K562 (cell line): ENCODE data around the gene DNASE1L1. TPM values are rescaled to one million over a fixed set of nuclear protein-coding genes. Genes with fewer than 3 reads are reported as not detected.

Experiments used
- LCOR ChIP-seq: sonication (generic); formaldehyde crosslinking; IDR thresholded peaks from 2 replicates; pipeline ENCODE4 v1.8.0; 2022; ENCODE audit warnings: mild to moderate bottlenecking, missing genetic modification reagents
- NFIC ChIP-seq: fragments of 450-650 bp; IDR thresholded peaks from 2 replicates; pipeline ENCODE4 v1.6.1; 2017; ENCODE audit warnings: mild to moderate bottlenecking, inconsistent platforms
- RBM15 ChIP-seq: fragments of 200-400 bp; formaldehyde crosslinking; IDR thresholded peaks from 2 replicates; pipeline ENCODE4 v1.6.1; 2018; ENCODE audit warnings: mild to moderate bottlenecking, low read length, moderate library complexity; ENCODE audit not compliant: insufficient read depth
- SAP30 ChIP-seq: fragments of 200-600 bp; sonication (generic); IDR thresholded peaks from 2 replicates; pipeline ENCODE4 v1.6.1; 2012; ENCODE audit warnings: borderline replicate concordance, low read depth, mild to moderate bottlenecking, moderate library complexity, low read length, control low read depth, inconsistent platforms; ENCODE audit not compliant: insufficient read depth, poor library complexity, severe bottlenecking
- TEAD4 ChIP-seq, 2 experiments: sonication (generic) in 1 of 2; formaldehyde crosslinking in 1 of 2; IDR thresholded peaks; 2 replicates each; pipeline versions ENCODE4 v1.6.1 to v1.8.0; 2012 to 2022; ENCODE audit warnings: borderline replicate concordance in 1 of 2, inconsistent platforms in 1 of 2, low read length in 1 of 2, mild to moderate bottlenecking in 1 of 2, missing genetic modification reagents in 1 of 2
- polyA plus RNA-seq, 8 experiments: library from polyadenylated mRNA; depleted of rRNA in 4 of 8; stranded (reverse) in 5 of 8; unstranded in 3 of 8; fragments of >200 nt; fragmentation: Nextera tagmentation in 2 of 8; fragmentation: Illumina TruSeq in 1 of 8; extraction: Ambion mirVana in 2 of 8; extraction: Trizol in 1 of 8; gene quantifications; 2 replicates each; pipeline versions ENCODE4 v1.2.1 to v1.2.3, GENCODE V29; 2011 to 2014; ENCODE audit warnings: inconsistent platforms in 1 of 8, missing spikeins in 1 of 8
- total RNA-seq, 7 experiments: library from RNA; depleted of rRNA in 6 of 7; stranded (reverse); fragments of >200 nt in 6 of 7; fragmentation: Illumina TruSeq in 2 of 7; extraction: Trizol in 2 of 7; gene quantifications; 2 replicates each; pipeline versions ENCODE4 v1.2.1 to v1.2.3, GENCODE V29; 2011 to 2021; ENCODE audit warnings: low replicate concordance in 1 of 7
- TF ChIP-seq, protein P1 (sequence below): fragments of 450-650 bp; formaldehyde crosslinking; IDR thresholded peaks from 2 replicates; pipeline ENCODE4 v1.4.0; 2020; ENCODE audit warnings: mild to moderate bottlenecking, moderate library complexity
- TF ChIP-seq, protein P2 (sequence below): fragments of 200-800 bp; sonication (Bioruptor generic); IDR thresholded peaks from 2 replicates; pipeline ENCODE4 v1.6.1; 2017; ENCODE audit warnings: missing genetic modification characterization, missing compliant biosample characterization
- TF ChIP-seq, protein P3 (sequence below): fragments of 250-450 bp; sonication (Bioruptor Pico); IDR thresholded peaks from 2 replicates; pipeline ENCODE4 v1.4.0; 2020

The DNASE1L1 gene
- total and polyA plus RNA-seq, 9 of the 15 experiments (the other 6 are each of a cell fraction or from before 2014, with no cell fraction given), result 0.73 to 12.6 (median 7.9) TPM

DNA sequence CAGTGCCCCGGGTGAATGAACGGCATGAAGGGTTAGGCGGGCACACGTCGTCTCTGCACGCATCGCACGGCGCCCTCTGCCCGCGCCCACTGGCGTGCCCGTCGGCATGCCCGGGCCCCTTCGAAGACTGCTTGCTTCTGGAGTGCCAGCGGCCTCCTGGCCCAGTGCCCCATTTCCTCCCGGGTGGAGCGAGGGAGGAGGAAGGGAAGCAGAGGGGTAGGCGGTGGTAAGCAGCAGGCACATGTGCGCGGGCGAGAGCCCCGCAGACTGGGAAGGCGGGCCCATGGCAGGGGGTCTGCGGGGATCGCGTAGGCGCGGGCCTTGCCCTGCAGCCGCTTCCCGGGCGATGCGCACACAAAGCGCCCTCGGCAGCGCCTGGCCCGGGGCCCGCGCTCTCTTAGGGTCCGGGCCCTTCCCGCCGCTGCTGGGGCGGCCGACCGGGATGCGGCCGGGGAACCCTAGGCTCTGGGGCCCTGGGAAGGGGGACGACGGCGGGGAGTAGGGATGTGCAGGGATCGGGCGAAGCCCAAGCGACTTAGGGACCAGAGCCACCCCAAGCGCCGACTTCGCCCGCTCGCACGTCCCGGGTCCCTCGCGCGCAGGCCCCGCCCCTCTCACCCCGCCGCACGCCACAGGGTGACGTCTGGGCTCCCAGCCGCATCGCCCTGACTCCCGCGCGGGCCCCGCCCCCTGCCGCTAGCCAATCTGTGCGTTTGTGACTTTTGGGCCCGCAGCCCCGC is 30.8 kb downstream of the DNASE1L1 start (continued):
- TF ChIP-seq LCOR (CRISPR knock-in tag), result peak; percentile 85
- TF ChIP-seq, protein P1, sequence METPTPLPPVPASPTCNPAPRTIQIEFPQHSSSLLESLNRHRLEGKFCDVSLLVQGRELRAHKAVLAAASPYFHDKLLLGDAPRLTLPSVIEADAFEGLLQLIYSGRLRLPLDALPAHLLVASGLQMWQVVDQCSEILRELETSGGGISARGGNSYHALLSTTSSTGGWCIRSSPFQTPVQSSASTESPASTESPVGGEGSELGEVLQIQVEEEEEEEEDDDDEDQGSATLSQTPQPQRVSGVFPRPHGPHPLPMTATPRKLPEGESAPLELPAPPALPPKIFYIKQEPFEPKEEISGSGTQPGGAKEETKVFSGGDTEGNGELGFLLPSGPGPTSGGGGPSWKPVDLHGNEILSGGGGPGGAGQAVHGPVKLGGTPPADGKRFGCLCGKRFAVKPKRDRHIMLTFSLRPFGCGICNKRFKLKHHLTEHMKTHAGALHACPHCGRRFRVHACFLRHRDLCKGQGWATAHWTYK (CRISPR knock-in tag), result peak; percentile 59; the same call in 1 of the 2 replicates
- TF ChIP-seq TEAD4 (IDR thresholded peaks at IDR 0.05; ENCODE audit: low read length), result no peak
- no peak for TF ChIP-seq TEAD4 (CRISPR knock-in tag; IDR thresholded peaks at IDR 0.05; ENCODE audit: borderline replicate concordance)
- TF ChIP-seq, protein P2, sequence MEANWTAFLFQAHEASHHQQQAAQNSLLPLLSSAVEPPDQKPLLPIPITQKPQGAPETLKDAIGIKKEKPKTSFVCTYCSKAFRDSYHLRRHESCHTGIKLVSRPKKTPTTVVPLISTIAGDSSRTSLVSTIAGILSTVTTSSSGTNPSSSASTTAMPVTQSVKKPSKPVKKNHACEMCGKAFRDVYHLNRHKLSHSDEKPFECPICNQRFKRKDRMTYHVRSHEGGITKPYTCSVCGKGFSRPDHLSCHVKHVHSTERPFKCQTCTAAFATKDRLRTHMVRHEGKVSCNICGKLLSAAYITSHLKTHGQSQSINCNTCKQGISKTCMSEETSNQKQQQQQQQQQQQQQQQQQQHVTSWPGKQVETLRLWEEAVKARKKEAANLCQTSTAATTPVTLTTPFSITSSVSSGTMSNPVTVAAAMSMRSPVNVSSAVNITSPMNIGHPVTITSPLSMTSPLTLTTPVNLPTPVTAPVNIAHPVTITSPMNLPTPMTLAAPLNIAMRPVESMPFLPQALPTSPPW (CRISPR knock-in tag), result no peak
- TF ChIP-seq, protein P3, sequence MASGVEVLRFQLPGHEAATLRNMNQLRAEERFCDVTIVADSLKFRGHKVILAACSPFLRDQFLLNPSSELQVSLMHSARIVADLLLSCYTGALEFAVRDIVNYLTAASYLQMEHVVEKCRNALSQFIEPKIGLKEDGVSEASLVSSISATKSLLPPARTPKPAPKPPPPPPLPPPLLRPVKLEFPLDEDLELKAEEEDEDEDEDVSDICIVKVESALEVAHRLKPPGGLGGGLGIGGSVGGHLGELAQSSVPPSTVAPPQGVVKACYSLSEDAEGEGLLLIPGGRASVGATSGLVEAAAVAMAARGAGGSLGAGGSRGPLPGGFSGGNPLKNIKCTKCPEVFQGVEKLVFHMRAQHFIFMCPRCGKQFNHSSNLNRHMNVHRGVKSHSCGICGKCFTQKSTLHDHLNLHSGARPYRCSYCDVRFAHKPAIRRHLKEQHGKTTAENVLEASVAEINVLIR (CRISPR knock-in tag), result no peak
- no peak for TF ChIP-seq RBM15
- TF ChIP-seq SAP30, result no peak
- peak; percentile 47 for TF ChIP-seq NFIC
